Suppressor macrophage treated with lipopolysaccharide for 4 hours (primary cell): Measurements from ENCODE around the gene RAD18.

Experiments used
- DNase-seq: peaks from one replicate; pipeline ENCODE4 v3.0.0-alpha.2; 2020

The RAD18 gene

GRCh38 chr3:8962226-8962861 is 928 bp downstream of the RAD18 start:
- no peak for DNase-seq

GRCh38 chr3:8959668-8960067 is 3.6 kb downstream of the RAD18 start:
- peak; percentile 41 for DNase-seq

- peak; percentile 63 for DNase-seq
Measured at GRCh38 chr3:8954938-8955763, 8.1 kb downstream of the RAD18 start.

GRCh38 chr3:8953313-8953712 is 10.0 kb downstream of the RAD18 start:
- DNase-seq, result no peak

GRCh38 chr3:8952130-8952529 is 11.1 kb downstream of the RAD18 start:
- DNase-seq, result no peak

GRCh38 chr3:8945890-8946600 is 17.2 kb downstream of the RAD18 start:
- no peak for DNase-seq

- no peak for DNase-seq
Measured at GRCh38 chr3:8942746-8943488, 20.4 kb downstream of the RAD18 start.

- no peak for DNase-seq
Measured at GRCh38 chr3:8942115-8942514, 21.2 kb downstream of the RAD18 start.

- DNase-seq, result peak; percentile 19
Measured at GRCh38 chr3:8938021-8938420, 25.3 kb downstream of the RAD18 start.

GRCh38 chr3:8937064-8938020 is 25.9 kb downstream of the RAD18 start:
- DNase-seq, result no peak

GRCh38 chr3:8932507-8932906 is 30.8 kb downstream of the RAD18 start:
- DNase-seq, result no peak

- no peak for DNase-seq
Measured at GRCh38 chr3:8931342-8931741, 31.9 kb downstream of the RAD18 start.

GRCh38 chr3:8929860-8930259 is 33.4 kb downstream of the RAD18 start:
- DNase-seq, result no peak

GRCh38 chr3:8914491-8914890 is 48.8 kb downstream of the RAD18 start:
- DNase-seq, result no peak

GRCh38 chr3:8911781-8912180 is 51.5 kb downstream of the RAD18 start:
- no peak for DNase-seq

GRCh38 chr3:8909160-8909559 is 54.1 kb downstream of the RAD18 start:
- DNase-seq, result no peak

GRCh38 chr3:8903191-8903590 is 60.1 kb downstream of the RAD18 start:
- DNase-seq, result no peak

GRCh38 chr3:8900869-8901268 is 62.4 kb downstream of the RAD18 start:
- DNase-seq, result no peak

- DNase-seq, result no peak
Measured at GRCh38 chr3:8899876-8900460, 63.3 kb downstream of the RAD18 start.

GRCh38 chr3:8895829-8896228 is 67.4 kb downstream of the RAD18 start:
- no peak for DNase-seq

GRCh38 chr3:8893001-8893400 is 70.3 kb downstream of the RAD18 start:
- no peak for DNase-seq

GRCh38 chr3:8891774-8892173 is 71.5 kb downstream of the RAD18 start:
- no peak for DNase-seq
